ENCODE results near the gene HSBP1L1.
"Not testable (repeated sequence)": the region's sequence is repeated elsewhere in the genome, so short reads cannot be mapped to it uniquely, and the experiment has no call there.

Gene HSBP1L1

DNA sequence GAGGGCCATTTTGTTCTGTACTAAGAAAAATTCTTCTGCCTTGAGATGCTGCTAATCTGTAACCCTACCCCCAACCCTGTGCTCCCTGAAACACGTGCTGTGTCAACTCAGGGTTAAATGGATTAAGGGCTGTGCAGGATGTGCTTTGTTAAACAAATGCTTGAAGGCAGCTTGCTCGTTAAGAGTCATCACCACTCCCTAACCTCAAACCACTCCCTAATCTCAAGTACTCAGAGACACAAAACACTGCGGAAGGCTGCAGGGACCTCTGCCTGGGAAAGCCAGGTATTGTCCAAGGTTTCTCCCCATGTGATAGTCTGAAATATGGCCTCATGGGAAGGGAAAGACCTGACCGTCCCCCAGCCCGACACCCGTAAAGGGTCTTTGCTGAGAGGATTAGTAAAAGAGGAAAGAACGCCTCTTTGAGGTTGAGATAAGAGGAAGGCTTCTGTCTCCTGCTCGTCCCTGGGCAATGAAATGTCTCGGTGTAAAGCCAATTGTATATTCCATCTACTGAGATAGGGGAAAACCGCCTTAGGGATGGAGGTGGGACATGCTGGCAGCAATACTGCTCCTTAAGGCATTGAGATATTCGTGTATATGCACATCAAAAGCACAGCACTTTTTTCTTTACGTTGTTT lies 4.2 kb upstream of the HSBP1L1 start:
- not testable (repeated sequence) for DNase-seq (ENCODE audit: low read depth in 1 of 2, low spot score in 1 of 2)

GRCh38 chr18:79960921-79961526 lies 3.4 kb upstream of the HSBP1L1 start:
- no peak for DNase-seq (ENCODE audit: low read depth in 1 of 2, low spot score in 1 of 2)

GRCh38 chr18:79961527-79962291 lies 2.7 kb upstream of the HSBP1L1 start:
- no peak for DNase-seq (ENCODE audit: low read depth in 1 of 2, low spot score in 1 of 2)

GRCh38 chr18:79962311-79962710 lies 2.1 kb upstream of the HSBP1L1 start:
- no peak for DNase-seq (ENCODE audit: low read depth in 1 of 2, low spot score in 1 of 2)

DNA sequence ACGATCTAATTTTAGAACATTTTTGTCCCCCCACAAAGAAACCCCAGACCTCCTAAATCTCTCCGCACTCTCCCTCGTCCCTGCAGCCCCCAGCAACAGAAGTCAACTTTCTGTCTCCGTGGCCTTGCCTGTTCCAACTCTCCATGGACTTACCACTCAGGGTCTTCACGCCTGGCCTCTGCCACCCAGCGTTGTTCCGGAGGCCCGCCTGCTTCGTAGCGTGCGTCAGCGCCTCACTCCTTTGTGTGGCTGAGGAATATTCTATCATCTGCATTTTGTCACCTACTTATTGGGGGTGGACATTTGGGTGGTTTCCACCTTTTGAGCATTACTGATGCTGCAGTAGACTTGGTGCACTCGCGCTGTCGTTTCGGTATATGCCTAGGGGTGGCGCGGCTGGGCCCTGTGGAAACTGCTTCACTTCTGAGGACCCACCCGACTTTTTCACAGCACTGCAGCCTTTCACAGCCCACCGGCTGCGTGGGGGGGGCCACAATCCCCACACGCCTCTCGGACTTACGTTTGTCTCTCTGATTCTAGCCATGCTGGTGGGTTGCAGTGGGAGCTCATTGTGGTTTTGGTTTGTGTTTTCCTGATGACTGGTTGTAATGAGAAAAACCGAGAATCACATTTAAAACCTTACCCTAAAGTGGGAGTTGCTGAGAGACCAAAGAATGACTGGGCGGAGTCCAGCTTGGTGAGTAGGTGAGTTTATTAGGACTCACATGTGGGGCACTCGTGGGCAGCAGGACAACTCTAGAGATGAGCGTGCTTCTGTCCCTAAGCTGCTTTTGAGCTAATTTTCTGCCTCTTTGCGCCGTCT lies 1.4 kb upstream of the HSBP1L1 start:
- no peak for DNase-seq (ENCODE audit: low read depth in 1 of 2, low spot score in 1 of 2)

GRCh38 chr18:79963658-79964329 lies 649 bp upstream of the HSBP1L1 start:
- DNase-seq (ENCODE audit: low read depth in 1 of 2, low spot score in 1 of 2): no peak

DNA sequence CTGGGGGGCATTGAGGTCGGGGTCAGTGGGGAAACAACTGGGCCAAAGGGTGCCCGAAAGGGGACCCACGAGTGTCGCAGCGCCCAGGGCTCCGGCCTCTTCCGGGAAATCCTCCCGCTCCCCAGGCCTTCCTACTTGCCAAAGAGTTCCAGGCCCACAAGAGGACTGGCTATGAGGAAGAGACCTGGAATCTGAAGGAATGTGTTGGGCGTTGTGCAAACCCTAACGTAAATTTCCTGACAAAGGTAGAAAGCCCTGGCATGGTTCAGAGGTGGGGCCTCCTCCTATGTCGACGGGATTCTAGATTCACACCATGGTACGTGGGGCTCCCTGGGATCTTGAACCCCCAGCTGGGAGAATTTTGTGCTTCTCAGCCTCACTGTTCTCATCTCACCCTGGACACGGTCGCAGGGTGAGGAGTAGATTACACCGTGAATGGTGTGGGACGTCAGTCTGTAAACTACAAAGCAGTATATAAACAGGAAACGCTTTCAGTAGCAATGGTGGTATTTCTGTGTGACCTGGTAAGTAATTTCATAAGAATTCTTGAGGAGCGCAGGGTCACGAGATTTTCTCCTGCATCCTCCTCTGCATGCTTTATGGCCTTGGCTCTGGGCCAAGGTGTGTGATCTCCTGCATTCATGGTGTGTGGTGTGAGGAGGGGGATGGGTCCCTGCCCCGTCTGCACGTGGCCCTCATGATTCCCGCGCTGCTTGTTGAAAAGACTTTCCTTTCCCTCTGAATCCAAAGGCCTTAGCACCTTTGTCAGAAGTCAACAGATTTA lies 868 bp downstream of the HSBP1L1 start:
- no peak for DNase-seq (ENCODE audit: low read depth in 1 of 2, low spot score in 1 of 2)

DNA sequence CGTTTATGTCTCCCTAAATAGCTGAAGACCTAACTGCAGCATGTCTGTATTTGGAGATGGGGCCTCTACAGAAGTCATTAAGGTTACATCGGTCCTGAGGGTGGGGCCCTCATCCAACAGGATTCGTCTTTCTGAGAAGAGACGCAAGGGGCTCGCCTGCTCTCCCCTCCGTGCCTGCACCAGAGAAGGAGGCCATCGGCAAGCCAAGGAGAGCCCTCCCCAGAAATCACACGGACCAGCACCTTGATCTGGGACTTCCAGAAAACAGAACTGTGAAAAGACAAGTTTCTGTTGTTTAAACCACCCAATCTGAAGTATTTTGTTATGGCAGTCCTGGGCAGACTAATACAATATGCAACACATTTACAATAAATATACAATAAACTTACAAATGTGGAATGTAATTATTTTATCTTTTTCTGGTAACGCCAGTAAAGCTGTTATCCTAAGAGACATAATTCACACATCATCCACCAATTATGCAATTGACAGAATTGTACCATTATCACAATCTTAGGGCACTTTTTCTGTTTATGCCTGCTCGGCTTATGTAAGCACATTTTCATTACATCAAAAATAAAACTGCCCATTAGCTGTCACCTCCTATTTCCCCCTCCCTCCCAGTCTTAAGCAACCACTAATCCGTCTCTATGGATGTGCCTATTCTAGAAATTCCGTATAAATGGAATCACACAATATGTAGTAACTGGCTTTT lies 6.1 kb downstream of the HSBP1L1 start:
- DNase-seq (ENCODE audit: low read depth in 1 of 2, low spot score in 1 of 2): no peak

DNA sequence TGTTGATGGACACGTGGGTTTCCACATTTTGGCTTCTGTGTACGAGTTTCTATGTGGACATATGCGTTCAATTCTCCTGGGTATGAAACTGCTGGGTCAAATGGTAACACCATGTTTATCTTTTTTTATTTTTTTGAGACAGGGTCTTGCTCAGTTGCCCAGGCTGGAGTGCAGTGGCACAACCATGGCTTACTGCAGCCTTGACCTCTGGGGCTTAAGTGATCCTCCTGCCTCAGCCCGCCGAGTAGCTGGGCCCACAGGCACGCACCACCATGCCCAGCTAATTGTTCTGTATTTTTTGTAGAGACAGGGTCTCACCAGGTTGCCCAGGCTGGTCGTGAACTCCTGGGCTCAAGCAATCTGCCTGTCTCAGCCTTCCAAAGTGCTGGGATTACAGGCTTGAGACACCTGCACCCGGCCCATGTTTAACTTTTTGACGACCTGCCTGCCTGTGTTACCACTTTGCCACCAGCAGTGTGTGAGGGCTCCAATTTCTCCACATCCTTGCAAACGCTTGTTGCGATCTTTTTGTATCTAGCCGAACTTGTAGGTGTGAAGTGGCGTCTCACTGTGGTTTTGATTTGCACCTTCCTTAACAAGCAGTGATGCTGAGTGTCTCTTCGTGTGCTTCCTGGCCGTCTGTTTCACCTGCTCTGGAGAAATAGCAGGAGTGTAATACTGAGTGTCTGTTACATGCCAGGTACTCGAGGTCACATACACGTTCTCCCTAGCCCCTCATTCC lies 6.9 kb downstream of the HSBP1L1 start:
- no peak for DNase-seq (ENCODE audit: low read depth in 1 of 2, low spot score in 1 of 2)

- DNase-seq (ENCODE audit: low read depth in 1 of 2, low spot score in 1 of 2): no peak
Observed at GRCh38 chr18:79971986-79972385, 7.5 kb downstream of the HSBP1L1 start.

DNA sequence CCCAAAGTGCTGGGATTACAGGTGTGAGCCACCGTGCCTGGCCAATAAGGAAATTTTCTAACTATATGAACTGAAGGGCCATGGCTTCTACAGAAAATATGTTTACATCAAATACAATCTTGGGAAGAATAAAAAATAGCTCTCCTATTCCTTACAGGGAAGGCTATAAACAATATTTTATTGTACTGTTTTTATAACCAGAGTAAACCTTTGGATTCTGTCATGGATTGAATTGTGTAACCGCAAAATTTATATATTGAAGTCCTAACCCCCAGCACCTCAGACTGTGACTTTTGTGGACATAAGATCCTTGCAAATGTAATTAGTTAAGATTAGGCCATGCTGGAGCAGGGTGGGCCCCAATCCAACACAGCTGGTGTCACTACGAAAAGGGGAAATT lies 8.3 kb downstream of the HSBP1L1 start:
- no peak for DNase-seq (ENCODE audit: low read depth in 1 of 2, low spot score in 1 of 2)

DNA sequence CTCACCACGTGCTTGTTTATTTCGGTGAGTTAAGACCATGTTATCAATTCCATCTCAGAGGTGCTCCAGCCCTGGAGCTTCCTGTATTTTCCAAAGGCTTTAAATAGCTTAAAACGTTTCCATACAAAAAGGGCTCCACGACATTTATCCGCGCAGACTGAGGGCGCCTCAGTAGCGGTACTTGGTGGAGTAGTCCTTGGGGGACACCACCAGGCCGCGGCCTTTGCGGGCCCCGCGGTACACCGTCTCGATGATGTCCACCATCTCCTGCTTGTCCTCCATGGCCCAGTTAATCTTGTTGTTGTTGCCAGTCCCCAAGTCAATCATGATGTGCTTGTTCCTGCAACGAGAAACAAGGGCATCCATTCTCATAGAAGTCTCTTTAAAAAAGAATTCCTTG lies 9.1 kb downstream of the HSBP1L1 start:
- DNase-seq (ENCODE audit: low read depth in 1 of 2, low spot score in 1 of 2): no peak

- no peak for DNase-seq (ENCODE audit: low read depth in 1 of 2, low spot score in 1 of 2)
Observed at GRCh38 chr18:79974025-79974654, 9.7 kb downstream of the HSBP1L1 start.

GRCh38 chr18:79975043-79975442 lies 10.6 kb downstream of the HSBP1L1 start:
- DNase-seq (ENCODE audit: low read depth in 1 of 2, low spot score in 1 of 2): no peak

DNA sequence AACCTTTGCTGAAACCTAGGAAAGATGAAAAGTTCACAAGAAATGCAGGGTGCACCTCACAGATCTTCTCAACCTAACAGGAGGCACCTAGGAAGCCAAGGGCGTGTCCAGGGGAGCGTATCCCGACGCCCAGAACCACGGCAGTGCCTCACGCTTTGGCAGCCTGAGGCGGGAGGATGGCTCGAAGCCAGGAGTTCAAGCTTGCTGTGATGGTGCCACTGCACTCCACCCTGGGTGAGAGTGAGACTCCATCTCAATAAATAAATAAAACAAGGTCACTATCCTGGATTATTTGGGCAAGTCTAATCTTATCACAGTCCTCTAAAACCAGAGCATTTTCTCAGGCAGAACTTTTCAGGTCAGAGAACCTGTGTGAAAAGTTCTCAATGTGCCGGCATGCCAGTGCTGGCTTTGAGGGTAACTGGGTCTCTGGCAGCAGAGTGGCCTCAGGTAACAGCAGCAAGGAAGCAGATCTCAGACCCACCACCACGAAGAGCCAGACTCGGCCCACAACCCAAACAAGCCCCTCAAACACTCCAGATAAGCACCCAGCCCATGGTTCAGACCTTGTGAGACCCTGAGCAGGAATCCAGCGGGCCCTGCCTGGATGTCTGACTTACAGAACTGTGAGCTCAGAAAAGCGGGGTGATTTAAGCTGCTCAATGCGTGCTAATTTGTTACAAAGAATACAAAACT lies 11.7 kb downstream of the HSBP1L1 start:
- DNase-seq (ENCODE audit: low read depth in 1 of 2, low spot score in 1 of 2): no peak

DNA sequence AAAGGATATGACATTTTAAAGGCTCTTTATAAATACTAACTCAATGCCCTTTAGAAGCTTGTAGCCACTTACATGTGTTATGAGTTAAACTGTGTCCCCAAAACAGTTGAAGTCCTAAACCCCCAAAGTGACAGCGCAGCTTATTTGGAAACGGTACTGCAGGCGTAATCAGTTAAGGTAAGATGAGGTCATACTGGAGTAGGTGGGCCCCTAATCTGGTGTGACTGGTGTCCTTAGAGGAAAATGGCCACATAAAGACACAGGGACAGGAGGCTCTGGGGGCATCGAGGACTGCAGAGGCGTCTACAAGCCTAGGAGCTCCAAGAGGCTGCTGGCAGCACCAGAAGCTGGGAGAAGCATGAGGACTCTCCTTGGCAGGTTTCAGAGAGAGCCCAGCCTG lies 15.4 kb downstream of the HSBP1L1 start:
- no peak for DNase-seq (ENCODE audit: low read depth in 1 of 2, low spot score in 1 of 2)

GRCh38 chr18:79980585-79980984 lies 16.1 kb downstream of the HSBP1L1 start:
- DNase-seq (ENCODE audit: low read depth in 1 of 2, low spot score in 1 of 2): no peak

DNA sequence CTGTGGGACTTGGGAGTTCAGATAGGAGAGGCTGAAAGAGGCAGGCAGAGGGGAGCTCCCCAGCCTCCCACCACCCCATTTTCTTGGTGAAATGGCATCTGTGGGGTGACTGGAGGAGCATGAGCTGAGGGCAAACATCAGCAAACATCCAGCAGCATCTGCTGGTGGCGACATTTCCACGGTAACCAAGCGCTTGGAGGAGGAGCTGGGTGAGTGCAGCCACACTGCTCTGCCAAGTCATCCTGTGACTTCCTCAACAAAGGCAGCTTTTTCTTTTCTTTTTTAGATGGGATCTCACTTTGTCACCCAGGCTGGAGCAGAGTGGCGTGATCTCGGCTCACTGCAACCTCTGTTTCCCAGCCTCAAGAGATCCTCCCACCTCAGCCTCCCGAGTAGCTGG lies 18.3 kb downstream of the HSBP1L1 start:
- no peak for DNase-seq (ENCODE audit: low read depth in 1 of 2, low spot score in 1 of 2)
